ENCODE measurements around the gene AQP5. TPM values are rescaled to one million over a fixed set of nuclear protein-coding genes. Genes with fewer than 3 reads are reported as not detected.

AQP5 gene
- total RNA-seq, 1 donor from 2014 or later = not detected

GRCh38 chr12:50014342-50014741 is 52.7 kb downstream of the AQP5 start:
- H3K36me3 Mint-ChIP-seq (ENCODE audit: unreplicated experiment) = no peaks in the 10 kb centered on the region
- H3K27me3 Mint-ChIP-seq (ENCODE audit: unreplicated experiment) = no peaks in the 10 kb centered on the region
- peaks cover 2% of the 10 kb centered on the region for H3K9me3 Mint-ChIP-seq (ENCODE audit: unreplicated experiment)
- H3K4me1 Mint-ChIP-seq (ENCODE audit: low read depth, unreplicated experiment) = peaks cover 28% of the 10 kb centered on the region
- no peak for TF ChIP-seq CTCF (IDR thresholded peaks at IDR 0.05; ENCODE audit: partially characterized antibody, unreplicated experiment)
- H3K4me3 Mint-ChIP-seq (ENCODE audit: unreplicated experiment) = no peak overlapping the region
- peak overlapping the region; percentile 73 for H3K27ac Mint-ChIP-seq (ENCODE audit: unreplicated experiment)
- DNase-seq = no peak

Other genes starting within 250 kb of the AQP5 start
- 278 TPM for gene TMBIM6, start 220.3 kb upstream of the AQP5 start, total RNA-seq (ENCODE audit: unreplicated experiment)
- 64.3 TPM for gene NCKAP5L, start 133.5 kb upstream of the AQP5 start, total RNA-seq (ENCODE audit: unreplicated experiment)
- gene BCDIN3D, start 118.8 kb upstream of the AQP5 start, total RNA-seq (ENCODE audit: unreplicated experiment) = 5.9 TPM
- gene FAIM2, start 58.0 kb upstream of the AQP5 start, total RNA-seq (ENCODE audit: unreplicated experiment) = 3.5 TPM
- gene AQP2, start 11.1 kb upstream of the AQP5 start, total RNA-seq (ENCODE audit: unreplicated experiment) = not detected
- 0.37 TPM for gene AQP6, start 11.1 kb downstream of the AQP5 start, total RNA-seq (ENCODE audit: unreplicated experiment)
- 47.1 TPM for gene RACGAP1, start 63.6 kb downstream of the AQP5 start, total RNA-seq (ENCODE audit: unreplicated experiment)
- gene ASIC1, start 95.7 kb downstream of the AQP5 start, total RNA-seq (ENCODE audit: unreplicated experiment) = 451 TPM
- gene SMARCD1, start 123.5 kb downstream of the AQP5 start, total RNA-seq (ENCODE audit: unreplicated experiment) = 152 TPM
- 0.81 TPM for gene GPD1, start 142.1 kb downstream of the AQP5 start, total RNA-seq (ENCODE audit: unreplicated experiment)
- gene COX14, start 150.4 kb downstream of the AQP5 start, total RNA-seq (ENCODE audit: unreplicated experiment) = 23.3 TPM
- gene CERS5, start 205.5 kb downstream of the AQP5 start, total RNA-seq (ENCODE audit: unreplicated experiment) = 125 TPM